Nephron (organoid): ENCODE measurements around the gene SDK2.
A peak's percentile ranks its signal among the peaks of the same experiment; 100 is the strongest.

Experiments
- H3K27ac Mint-ChIP-seq, 3 experiments: 2 replicates each; pipeline ENCODE4 v1.8.0; 2020; ENCODE audit warnings: mixed read lengths in 3 of 3, mild to moderate bottlenecking in 2 of 3, moderate library complexity in 1 of 3
- H3K27me3 Mint-ChIP-seq: 2 replicates; pipeline ENCODE4 v1.8.0; 2021; ENCODE audit warnings: low read depth, mild to moderate bottlenecking, moderate library complexity, mixed read lengths
- H3K36me3 Mint-ChIP-seq: 2 replicates; pipeline ENCODE4 v1.8.0; 2020; ENCODE audit warnings: low read depth, mixed read lengths
- H3K4me1 Mint-ChIP-seq: 2 replicates; pipeline ENCODE4 v1.8.0; 2020; ENCODE audit warnings: mixed read lengths
- H3K4me3 Mint-ChIP-seq, 3 experiments: 2 replicates each; pipeline ENCODE4 v1.8.0; 2020; ENCODE audit warnings: mild to moderate bottlenecking in 3 of 3, mixed read lengths in 3 of 3, moderate library complexity in 2 of 3
- H3K9me3 Mint-ChIP-seq: 2 replicates; pipeline ENCODE4 v1.8.0; 2020; ENCODE audit warnings: mixed read lengths
- CTCF ChIP-seq, 3 experiments: fragments of 200-600 bp; sonication (generic); IDR thresholded peaks; one replicate each; pipeline ENCODE4 v1.5.0; 2021; ENCODE audit warnings: antibody characterized with exemption in 3 of 3; ENCODE audit not compliant: unreplicated experiment in 3 of 3

SDK2 gene

GRCh38 chr17:73610331-73610911, 33.8 kb downstream of the SDK2 start:
- no peak for TF ChIP-seq CTCF (IDR thresholded peaks at IDR 0.05; ENCODE audit: unreplicated experiment in 3 of 3)
- H3K36me3 Mint-ChIP-seq: no peaks in the 10 kb centered on the region
- H3K4me3 Mint-ChIP-seq: peak overlapping the region in 2 of 3 experiments; percentile 32 to 38
- peak overlapping the region; percentile 70 to 80 (median 79) for H3K27ac Mint-ChIP-seq
- H3K9me3 Mint-ChIP-seq: no peaks in the 10 kb centered on the region
- H3K4me1 Mint-ChIP-seq: peaks cover 75% of the 10 kb centered on the region
- no peaks in the 10 kb centered on the region for H3K27me3 Mint-ChIP-seq

DNA sequence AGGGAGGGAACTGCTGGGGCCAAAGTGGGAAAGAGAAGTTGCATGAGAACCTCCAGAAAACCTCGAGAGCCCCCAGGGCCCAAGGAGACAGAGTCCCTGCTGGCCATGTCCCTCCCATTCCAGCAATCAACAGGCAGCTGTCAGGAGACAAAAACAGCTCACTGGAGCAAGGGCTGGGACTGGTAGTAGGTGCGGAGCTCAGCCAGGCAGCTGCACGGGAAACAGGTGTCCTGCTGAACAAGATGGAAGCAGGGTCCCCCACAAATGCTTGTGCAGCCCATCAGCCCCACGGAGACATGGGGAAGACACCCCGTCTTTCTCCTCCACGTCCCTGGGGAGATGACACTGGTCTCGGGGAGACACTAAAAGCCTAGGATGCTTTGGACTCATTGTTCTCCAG, 34.5 kb downstream of the SDK2 start:
- Mint-ChIP-seq H3K9me3 (no peaks in the 10 kb centered on the region), H3K27ac (peak overlapping the region; percentile 31 to 71 (median 61)), H3K36me3 (peaks cover 4% of the 10 kb centered on the region), H3K27me3 (no peaks in the 10 kb centered on the region), H3K4me3 (no peak overlapping the region), H3K4me1 (peaks cover 75% of the 10 kb centered on the region)
- TF ChIP-seq CTCF (IDR thresholded peaks at IDR 0.05; ENCODE audit: unreplicated experiment in 3 of 3): no peak

DNA sequence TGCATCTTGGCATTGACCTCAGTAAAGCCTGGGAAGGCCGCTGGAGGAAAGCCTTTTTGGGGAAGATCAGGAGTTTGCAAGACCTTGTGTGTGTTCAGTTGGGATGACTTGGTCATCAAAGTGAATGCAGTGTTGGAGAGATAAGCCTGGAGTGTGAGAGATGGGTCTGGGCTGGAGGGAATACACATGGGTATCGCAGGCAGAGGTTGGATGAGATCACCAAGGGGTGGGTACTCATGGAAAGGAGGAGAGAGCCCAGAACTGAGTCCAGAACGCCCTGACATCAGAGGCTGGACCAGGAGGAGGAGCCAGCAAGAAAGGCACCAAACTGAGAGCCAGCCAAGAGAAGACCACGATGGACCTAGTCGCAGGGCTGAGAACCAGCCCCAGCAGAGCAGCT, 35.2 kb downstream of the SDK2 start:
- no peaks in the 10 kb centered on the region for H3K9me3 Mint-ChIP-seq
- H3K4me3 Mint-ChIP-seq: peak overlapping the region in 2 of 3 experiments; percentile 22 to 64
- H3K27me3 Mint-ChIP-seq: no peaks in the 10 kb centered on the region
- peaks cover 77% of the 10 kb centered on the region for H3K4me1 Mint-ChIP-seq
- H3K27ac Mint-ChIP-seq: peak overlapping the region; percentile 31 to 71 (median 61)
- H3K36me3 Mint-ChIP-seq: peaks cover 4% of the 10 kb centered on the region
- TF ChIP-seq CTCF (IDR thresholded peaks at IDR 0.05; ENCODE audit: unreplicated experiment in 3 of 3): no peak

DNA sequence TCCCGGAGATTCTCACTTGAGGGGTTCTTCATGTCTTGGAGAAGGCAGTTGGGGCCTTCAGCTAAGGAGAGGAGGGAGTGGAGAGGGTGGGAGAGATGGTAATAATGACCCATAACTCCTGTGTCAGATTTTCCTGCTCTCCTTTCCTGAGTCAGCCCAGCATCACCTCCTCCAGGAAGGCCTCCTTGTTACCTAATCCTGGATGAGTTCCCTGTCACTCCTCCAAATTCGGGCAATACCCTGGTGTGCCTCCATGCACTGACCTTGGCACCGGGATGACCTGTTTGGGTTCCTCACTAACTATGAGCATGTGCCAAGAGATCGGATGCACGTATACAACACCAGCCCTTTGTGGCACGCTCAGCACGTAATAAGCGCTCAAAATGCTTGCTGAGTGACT, 38.8 kb downstream of the SDK2 start:
- peaks cover 4% of the 10 kb centered on the region for H3K36me3 Mint-ChIP-seq
- TF ChIP-seq CTCF (IDR thresholded peaks at IDR 0.05; ENCODE audit: unreplicated experiment in 3 of 3): no peak
- H3K27ac Mint-ChIP-seq: peak overlapping the region in 1 of 3 experiments; percentile 8
- no peaks in the 10 kb centered on the region for H3K9me3 Mint-ChIP-seq
- H3K4me3 Mint-ChIP-seq: no peak overlapping the region
- peaks cover 70% of the 10 kb centered on the region for H3K4me1 Mint-ChIP-seq
- H3K27me3 Mint-ChIP-seq: no peaks in the 10 kb centered on the region

DNA sequence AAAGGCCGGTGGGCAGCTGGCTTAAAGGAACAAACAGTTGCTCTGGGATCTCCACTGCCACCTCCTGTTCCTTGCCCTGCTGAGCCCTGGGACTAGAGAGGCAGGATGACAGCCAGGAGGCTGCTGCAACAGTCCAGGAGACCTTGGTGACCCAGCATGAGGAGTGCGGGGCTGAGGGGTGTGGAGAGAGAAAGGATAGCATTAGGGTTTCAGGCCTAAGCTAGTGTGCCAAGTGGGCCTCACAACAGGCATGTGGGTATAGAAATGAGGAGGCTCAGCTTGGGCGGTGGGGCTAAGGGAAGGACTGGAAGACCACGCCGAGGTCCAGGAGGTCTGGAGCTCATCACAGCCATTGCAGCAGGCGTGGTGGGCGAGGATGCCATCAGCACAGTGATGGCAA, 39.8 kb downstream of the SDK2 start:
- H3K27ac Mint-ChIP-seq: peak overlapping the region; percentile 8 to 58 (median 35)
- peaks cover 4% of the 10 kb centered on the region for H3K36me3 Mint-ChIP-seq
- peaks cover 73% of the 10 kb centered on the region for H3K4me1 Mint-ChIP-seq
- no peaks in the 10 kb centered on the region for H3K27me3 Mint-ChIP-seq
- TF ChIP-seq CTCF (IDR thresholded peaks at IDR 0.05; ENCODE audit: unreplicated experiment in 3 of 3): no peak
- peak overlapping the region in 1 of 3 experiments; percentile 14 for H3K4me3 Mint-ChIP-seq
- no peaks in the 10 kb centered on the region for H3K9me3 Mint-ChIP-seq

DNA sequence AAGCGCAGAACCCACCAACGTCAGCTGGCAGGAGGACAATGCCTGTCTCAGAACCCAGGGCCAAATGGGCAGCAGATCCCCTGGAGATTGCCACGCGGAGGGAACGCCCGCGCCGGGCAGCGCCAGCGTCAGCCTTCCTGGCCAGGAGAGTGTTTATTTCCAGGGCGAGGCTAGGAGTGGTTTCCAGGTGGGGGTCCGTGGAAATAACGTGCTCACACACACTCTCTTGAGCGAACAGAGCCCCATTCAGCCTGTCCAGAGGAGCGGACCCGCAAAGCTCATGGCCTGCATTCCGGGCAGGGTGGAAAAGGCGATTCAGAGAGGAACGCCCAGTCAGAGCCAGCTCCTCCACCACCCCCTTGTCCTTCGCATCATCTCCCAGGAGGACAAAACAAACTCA, 40.3 kb downstream of the SDK2 start:
- Mint-ChIP-seq H3K9me3 (no peaks in the 10 kb centered on the region), H3K4me3 (peak overlapping the region in 1 of 3 experiments; percentile 14)

More for the DNA sequence above, 40.3 kb downstream of the SDK2 start:
- Mint-ChIP-seq H3K27ac (peak overlapping the region in 2 of 3 experiments; percentile 35 to 82), H3K36me3 (peaks cover 4% of the 10 kb centered on the region), H3K4me1 (peaks cover 71% of the 10 kb centered on the region), H3K27me3 (no peaks in the 10 kb centered on the region)
- TF ChIP-seq CTCF (IDR thresholded peaks at IDR 0.05; ENCODE audit: unreplicated experiment in 3 of 3): no peak
